Fibroblast of villous mesenchyme (primary cell): ENCODE results near the gene PAPPA. TPM values are rescaled to one million over a fixed set of nuclear protein-coding genes. Genes with fewer than 3 reads are reported as not detected.

Source experiments
- DNase-seq: peaks from one replicate; pipeline ENCODE4 v3.0.0-alpha.2; 2010; ENCODE audit warnings: low read depth
- H3K4me3 ChIP-seq: 2 replicates; pipeline ENCODE4 v1.5.1; 2011; ENCODE audit warnings: low read depth, mild to moderate bottlenecking, low read length
- total RNA-seq: library from RNA; depleted of rRNA; stranded (reverse); fragments of >200 nt; gene quantifications from 2 replicates; pipeline ENCODE4 v1.2.3, GENCODE V29; 2012
- TF ChIP-seq, protein P1 (sequence below): IDR thresholded peaks from 2 replicates; pipeline ENCODE4 v1.5.1; 2012; ENCODE audit warnings: low read depth, mild to moderate bottlenecking, low read length; ENCODE audit not compliant: insufficient read depth

Gene PAPPA
- total RNA-seq, 1 donor = 104 TPM

- no peak for DNase-seq
- TF ChIP-seq, protein P1, sequence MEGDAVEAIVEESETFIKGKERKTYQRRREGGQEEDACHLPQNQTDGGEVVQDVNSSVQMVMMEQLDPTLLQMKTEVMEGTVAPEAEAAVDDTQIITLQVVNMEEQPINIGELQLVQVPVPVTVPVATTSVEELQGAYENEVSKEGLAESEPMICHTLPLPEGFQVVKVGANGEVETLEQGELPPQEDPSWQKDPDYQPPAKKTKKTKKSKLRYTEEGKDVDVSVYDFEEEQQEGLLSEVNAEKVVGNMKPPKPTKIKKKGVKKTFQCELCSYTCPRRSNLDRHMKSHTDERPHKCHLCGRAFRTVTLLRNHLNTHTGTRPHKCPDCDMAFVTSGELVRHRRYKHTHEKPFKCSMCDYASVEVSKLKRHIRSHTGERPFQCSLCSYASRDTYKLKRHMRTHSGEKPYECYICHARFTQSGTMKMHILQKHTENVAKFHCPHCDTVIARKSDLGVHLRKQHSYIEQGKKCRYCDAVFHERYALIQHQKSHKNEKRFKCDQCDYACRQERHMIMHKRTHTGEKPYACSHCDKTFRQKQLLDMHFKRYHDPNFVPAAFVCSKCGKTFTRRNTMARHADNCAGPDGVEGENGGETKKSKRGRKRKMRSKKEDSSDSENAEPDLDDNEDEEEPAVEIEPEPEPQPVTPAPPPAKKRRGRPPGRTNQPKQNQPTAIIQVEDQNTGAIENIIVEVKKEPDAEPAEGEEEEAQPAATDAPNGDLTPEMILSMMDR = no peak
- no peak overlapping the region for H3K4me3 ChIP-seq
Measured at GRCh38 chr9:116303886-116304538, 150.4 kb downstream of the PAPPA start.

GRCh38 chr9:116304761-116305160 lies 151.2 kb downstream of the PAPPA start:
- DNase-seq = no peak
- TF ChIP-seq, protein P1 = no peak
- H3K4me3 ChIP-seq = no peak overlapping the region

DNA sequence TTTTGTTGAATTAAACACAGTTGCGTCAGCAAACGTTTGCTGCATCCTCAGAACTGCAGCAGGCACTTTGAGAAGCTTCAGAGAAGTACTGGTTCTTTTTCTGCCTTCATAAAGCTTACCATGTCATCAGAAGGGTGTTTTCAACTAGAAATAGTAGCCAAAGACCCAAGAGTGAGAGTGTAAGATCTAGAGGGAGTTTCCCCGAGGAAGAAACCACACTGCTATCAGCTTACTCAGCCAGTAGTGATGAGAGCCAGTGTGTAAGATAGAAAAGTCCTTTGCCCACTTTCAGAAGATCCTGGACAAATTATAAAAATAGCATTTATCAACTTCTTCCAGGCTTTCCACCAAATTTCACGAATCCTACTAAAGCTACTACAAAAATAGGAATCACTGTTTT lies 154.5 kb downstream of the PAPPA start:
- TF ChIP-seq, protein P1 = no peak
- no peak overlapping the region for H3K4me3 ChIP-seq
- no peak for DNase-seq

GRCh38 chr9:116309900-116310611 lies 156.5 kb downstream of the PAPPA start:
- no peak overlapping the region for H3K4me3 ChIP-seq
- TF ChIP-seq, protein P1 = no peak
- DNase-seq = no peak

DNA sequence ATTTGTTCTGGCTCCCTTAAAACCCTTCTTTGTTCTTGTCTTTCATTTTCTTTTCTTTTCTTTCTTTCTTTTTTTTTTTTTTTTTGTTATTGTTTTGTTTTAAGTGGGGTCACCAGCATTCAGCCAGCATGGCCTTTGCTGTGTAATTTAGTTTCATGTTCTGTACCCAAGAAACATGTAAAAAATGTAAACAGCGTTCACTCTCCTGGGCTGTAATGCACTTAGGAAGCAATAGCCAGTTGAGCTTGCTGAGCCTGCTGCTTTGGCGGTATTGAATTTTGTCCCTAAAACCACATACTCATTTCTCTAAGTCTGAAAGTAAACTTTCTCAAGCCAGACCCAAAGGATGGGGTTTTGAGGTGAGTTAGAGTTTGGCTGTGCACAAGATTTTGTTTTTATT lies 158.6 kb downstream of the PAPPA start:
- peak; percentile 78 for DNase-seq
- TF ChIP-seq, protein P1 = no peak
- H3K4me3 ChIP-seq = no peak overlapping the region

DNA sequence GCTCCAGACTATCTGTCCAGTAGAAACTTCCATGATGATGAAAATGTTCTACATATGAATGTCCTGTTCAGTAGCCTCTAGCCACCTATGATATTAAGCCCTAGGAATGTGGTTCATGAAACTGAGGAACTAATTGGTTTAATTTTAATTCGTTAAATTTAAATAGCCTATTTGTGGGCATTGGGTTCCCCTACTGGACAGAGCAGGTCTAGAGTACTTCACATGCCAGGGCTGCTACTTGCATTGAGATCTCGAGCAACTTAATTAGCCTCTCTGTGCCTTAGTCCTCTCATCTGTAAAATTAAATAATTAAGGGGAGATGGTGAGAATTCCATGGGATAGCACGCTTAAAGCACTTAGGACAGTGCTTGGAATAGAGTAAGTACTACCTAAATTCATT lies 160.0 kb downstream of the PAPPA start:
- TF ChIP-seq, protein P1 = peak; percentile 11
- H3K4me3 ChIP-seq = no peak overlapping the region

GRCh38 chr9:116316246-116316645 lies 162.7 kb downstream of the PAPPA start:
- H3K4me3 ChIP-seq = no peak overlapping the region
- TF ChIP-seq, protein P1 = no peak
- DNase-seq = no peak

More for the DNA sequence above, 160.0 kb downstream of the PAPPA start:
- no peak for DNase-seq
